Measurements from ENCODE around the gene CDH11.

GRCh38 chr16:64990101-64990500 lies 131.8 kb downstream of the CDH11 start:
- TF ChIP-seq, protein P1, sequence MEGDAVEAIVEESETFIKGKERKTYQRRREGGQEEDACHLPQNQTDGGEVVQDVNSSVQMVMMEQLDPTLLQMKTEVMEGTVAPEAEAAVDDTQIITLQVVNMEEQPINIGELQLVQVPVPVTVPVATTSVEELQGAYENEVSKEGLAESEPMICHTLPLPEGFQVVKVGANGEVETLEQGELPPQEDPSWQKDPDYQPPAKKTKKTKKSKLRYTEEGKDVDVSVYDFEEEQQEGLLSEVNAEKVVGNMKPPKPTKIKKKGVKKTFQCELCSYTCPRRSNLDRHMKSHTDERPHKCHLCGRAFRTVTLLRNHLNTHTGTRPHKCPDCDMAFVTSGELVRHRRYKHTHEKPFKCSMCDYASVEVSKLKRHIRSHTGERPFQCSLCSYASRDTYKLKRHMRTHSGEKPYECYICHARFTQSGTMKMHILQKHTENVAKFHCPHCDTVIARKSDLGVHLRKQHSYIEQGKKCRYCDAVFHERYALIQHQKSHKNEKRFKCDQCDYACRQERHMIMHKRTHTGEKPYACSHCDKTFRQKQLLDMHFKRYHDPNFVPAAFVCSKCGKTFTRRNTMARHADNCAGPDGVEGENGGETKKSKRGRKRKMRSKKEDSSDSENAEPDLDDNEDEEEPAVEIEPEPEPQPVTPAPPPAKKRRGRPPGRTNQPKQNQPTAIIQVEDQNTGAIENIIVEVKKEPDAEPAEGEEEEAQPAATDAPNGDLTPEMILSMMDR (IDR thresholded peaks at IDR 0.05), result no peak
- TF ChIP-seq POLR2A (IDR thresholded peaks at IDR 0.05; ENCODE audit: low read depth) (no peak), POLR2AphosphoS5 (IDR thresholded peaks at IDR 0.05) (no peak)
